Esophagus squamous epithelium (tissue), 5 donors: ENCODE measurements around the gene CLK1. TPM values are rescaled to one million over a fixed set of nuclear protein-coding genes. Genes with fewer than 3 reads are reported as not detected.

Experiments used
- DNase-seq: peaks from one replicate; lab custom pipeline; 2025; lab: John Stamatoyannopoulos, UW
- H3K27ac ChIP-seq, 4 donors: fragments of 200-600 bp; sonication (generic); one replicate each; pipeline ENCODE4 v1.5.1; 2016 to 2019; ENCODE audit warnings: mild to moderate bottlenecking in 1 of 4
- H3K27me3 ChIP-seq, 4 donors: fragments of 200-600 bp; sonication (generic); 1 replicate in 3 of 4; 2 replicates in 1 of 4; pipeline versions ENCODE4 v1.5.1 to v1.6.0; 2017 to 2021; ENCODE audit warnings: antibody characterized with exemption in 1 of 4
- H3K36me3 ChIP-seq, 3 donors: fragments of 200-600 bp; sonication (generic); one replicate each; pipeline ENCODE4 v1.5.1; 2016 to 2019
- H3K4me1 ChIP-seq, 3 donors: fragments of 200-600 bp; sonication (generic); one replicate each; pipeline ENCODE4 v1.5.1; 2017 to 2019
- H3K4me3 ChIP-seq, 4 donors: fragments of 200-600 bp; sonication (generic); 1 replicate in 3 of 4; 2 replicates in 1 of 4; pipeline ENCODE4 v1.5.1; 2016 to 2019; ENCODE audit warnings: mild to moderate bottlenecking in 2 of 4, moderate library complexity in 1 of 4
- H3K9me3 ChIP-seq, 3 donors: fragments of 200-600 bp; sonication (generic); one replicate each; pipeline ENCODE4 v1.5.1; 2016 to 2019
- CTCF ChIP-seq, 6 experiments: fragments of 450-650 bp in 4 of 6; fragments of 200-600 bp in 2 of 6; sonication (generic) in 2 of 6; IDR thresholded peaks; one replicate each; pipeline ENCODE4 v1.5.1; 2016 to 2019; ENCODE audit warnings: antibody characterized with exemption in 6 of 6, mild to moderate bottlenecking in 4 of 6, moderate library complexity in 4 of 6
- POLR2A ChIP-seq, 4 donors: fragments of 450-650 bp; IDR thresholded peaks; one replicate each; pipeline ENCODE4 v1.6.1; 2017; ENCODE audit warnings: antibody characterized with exemption in 4 of 4, mild to moderate bottlenecking in 4 of 4, moderate library complexity in 3 of 4
- WGBS, 2 donors: methylation state at CpG; one replicate each; pipeline ENCODE4 v1.1.5; 2018; 5-methylcytosine and 5-hydroxymethylcytosine counted together
- intact Hi-C: fragments of 100-400 bp; cut with DNase I; formaldehyde crosslinking; loops from one replicate; pipeline ENCODE4 v1.15.0; 2022
- small RNA-seq, 4 donors: library from RNA; depleted of rRNA; stranded (forward); fragments of <200 nt; gene quantifications; one replicate each; pipeline ENCODE3, GENCODE V24; 2016
- total RNA-seq, 4 donors: library from RNA; depleted of rRNA; stranded (reverse); fragments of >200 nt; gene quantifications; one replicate each; pipeline ENCODE4 v1.1.0, GENCODE V29; 2016
- donor health status: DM: yes; HTN: yes; CAD: no.

Gene CLK1
- total RNA-seq, 4 donors from 2014 or later, result 59.4 to 161 (median 74.7) TPM

- no peak for TF ChIP-seq CTCF (IDR thresholded peaks at IDR 0.05)
- peak in 1 of 4 donors; percentile 46 for TF ChIP-seq POLR2A (IDR thresholded peaks at IDR 0.05)
- H3K4me3 ChIP-seq, result peak overlapping the region; percentile 68 to 99 (median 90)
These were observed 53.5 kb downstream of the CLK1 start for GRCh38 chr2:200810998-200811332.

GRCh38 chr2:200810252-200810997, 54.0 kb downstream of the CLK1 start:
- Histone ChIP-seq H3K4me1 (peaks cover 18 to 47% (median 35%) of the 10 kb centered on the region in 3 donors), H3K36me3 (peaks cover 0 to 23% (median 0%) of the 10 kb centered on the region in 3 donors), H3K4me3 (peak overlapping the region; percentile 68 to 99 (median 90)), H3K27me3 (no peaks in the 10 kb centered on the region), H3K9me3 (no peaks in the 10 kb centered on the region), H3K27ac (peak overlapping the region; percentile 95 to 100 (median 99))
- DNase-seq, result no peak
- 17 to 21% methylated on average over 6 of the region's 6 CpGs for WGBS, 2 donors
- TF ChIP-seq CTCF (IDR thresholded peaks at IDR 0.05), result no peak
- TF ChIP-seq POLR2A (IDR thresholded peaks at IDR 0.05), result peak in 1 of 4 donors; percentile 7
- intact Hi-C loops, result loop anchor here (5.0 kb wide), 2 partner anchors 52 to 93 kb away; partner anchors contain the start of gene CLK1

More at GRCh38 chr2:200810998-200811332, 53.5 kb downstream of the CLK1 start:
- intact Hi-C loops, result loop anchor here (5.0 kb wide), 2 partner anchors 51 to 94 kb away; partner anchors contain the start of gene CLK1
- Histone ChIP-seq H3K36me3 (peaks cover 0 to 29% (median 0%) of the 10 kb centered on the region in 3 donors), H3K27me3 (no peaks in the 10 kb centered on the region), H3K27ac (peak overlapping the region; percentile 95 to 100 (median 99)), H3K9me3 (no peaks in the 10 kb centered on the region), H3K4me1 (peaks cover 18 to 50% (median 35%) of the 10 kb centered on the region in 3 donors)
- DNase-seq, result no peak
- WGBS, 2 donors, result 7 to 9% methylated on average over 5 to 11 of the region's 11 CpGs

GRCh38 chr2:200809506-200810251, 54.8 kb downstream of the CLK1 start:
- Histone ChIP-seq H3K27ac (peak overlapping the region; percentile 95 to 100 (median 99)), H3K27me3 (no peaks in the 10 kb centered on the region), H3K9me3 (no peaks in the 10 kb centered on the region), H3K4me1 (peaks cover 18 to 39% (median 31%) of the 10 kb centered on the region in 3 donors), H3K4me3 (no peak overlapping the region), H3K36me3 (peaks cover 0 to 16% (median 0%) of the 10 kb centered on the region in 3 donors)
- no peak for TF ChIP-seq POLR2A (IDR thresholded peaks at IDR 0.05)
- TF ChIP-seq CTCF (IDR thresholded peaks at IDR 0.05), result no peak
- 76 to 80% methylated on average over 7 of the region's 7 CpGs for WGBS, 2 donors
- intact Hi-C loops, result loop anchor here (5.0 kb wide), 2 partner anchors 53 to 92 kb away; partner anchors contain the start of gene CLK1
- DNase-seq, result no peak

Small RNA genes lying within 50 kb of the gene (small RNA-seq; reads per million reads assigned to genes)
- 0 reads per million in 4 donors for gene RF00019
- 0 reads per million in 4 donors for gene RNA5SP115
- gene RNU6-312P, result 0 reads per million in 4 donors
- gene RNU6-31P, result 0.07 to 2.2 (median 0.47) reads per million in 4 donors
- 0 reads per million in 4 donors for gene RNU6-762P

Other genes with a start within 250 kb of the CLK1 start
- gene BZW1, start 52.7 kb downstream of the CLK1 start, total RNA-seq, result 100 to 1,000 TPM; 129 to 303 (median 251) TPM
- 10 to 100 TPM; 10.2 to 31.5 (median 12.8) TPM for gene PPIL3, start 24.4 kb upstream of the CLK1 start, total RNA-seq
- gene NIF3L1, start 24.7 kb upstream of the CLK1 start, total RNA-seq, result 10 to 100 TPM; 13.5 to 24.0 (median 19.2) TPM
- gene ORC2, start 99.0 kb upstream of the CLK1 start, total RNA-seq, result 10 to 100 TPM in 3 of 4 donors, 1 to 10 TPM in 1; 6.2 to 22.5 (median 12.9) TPM
- gene HYCC2, start 207.0 kb upstream of the CLK1 start, total RNA-seq, result 10 to 100 TPM in 2 of 4 donors, 1 to 10 TPM in 2; 9.1 to 20.7 (median 11.2) TPM
- 100 to 1,000 TPM in 1 of 4 donors, 10 to 100 TPM in 3; 63.6 to 111 (median 77.3) TPM for gene NDUFB3, start 207.3 kb upstream of the CLK1 start, total RNA-seq